ENCODE measurements around the gene SEC24C.
"Not testable (repeated sequence)": the region's sequence is repeated elsewhere in the genome, so short reads cannot be mapped to it uniquely, and the experiment has no call there.

SEC24C gene, protein sequence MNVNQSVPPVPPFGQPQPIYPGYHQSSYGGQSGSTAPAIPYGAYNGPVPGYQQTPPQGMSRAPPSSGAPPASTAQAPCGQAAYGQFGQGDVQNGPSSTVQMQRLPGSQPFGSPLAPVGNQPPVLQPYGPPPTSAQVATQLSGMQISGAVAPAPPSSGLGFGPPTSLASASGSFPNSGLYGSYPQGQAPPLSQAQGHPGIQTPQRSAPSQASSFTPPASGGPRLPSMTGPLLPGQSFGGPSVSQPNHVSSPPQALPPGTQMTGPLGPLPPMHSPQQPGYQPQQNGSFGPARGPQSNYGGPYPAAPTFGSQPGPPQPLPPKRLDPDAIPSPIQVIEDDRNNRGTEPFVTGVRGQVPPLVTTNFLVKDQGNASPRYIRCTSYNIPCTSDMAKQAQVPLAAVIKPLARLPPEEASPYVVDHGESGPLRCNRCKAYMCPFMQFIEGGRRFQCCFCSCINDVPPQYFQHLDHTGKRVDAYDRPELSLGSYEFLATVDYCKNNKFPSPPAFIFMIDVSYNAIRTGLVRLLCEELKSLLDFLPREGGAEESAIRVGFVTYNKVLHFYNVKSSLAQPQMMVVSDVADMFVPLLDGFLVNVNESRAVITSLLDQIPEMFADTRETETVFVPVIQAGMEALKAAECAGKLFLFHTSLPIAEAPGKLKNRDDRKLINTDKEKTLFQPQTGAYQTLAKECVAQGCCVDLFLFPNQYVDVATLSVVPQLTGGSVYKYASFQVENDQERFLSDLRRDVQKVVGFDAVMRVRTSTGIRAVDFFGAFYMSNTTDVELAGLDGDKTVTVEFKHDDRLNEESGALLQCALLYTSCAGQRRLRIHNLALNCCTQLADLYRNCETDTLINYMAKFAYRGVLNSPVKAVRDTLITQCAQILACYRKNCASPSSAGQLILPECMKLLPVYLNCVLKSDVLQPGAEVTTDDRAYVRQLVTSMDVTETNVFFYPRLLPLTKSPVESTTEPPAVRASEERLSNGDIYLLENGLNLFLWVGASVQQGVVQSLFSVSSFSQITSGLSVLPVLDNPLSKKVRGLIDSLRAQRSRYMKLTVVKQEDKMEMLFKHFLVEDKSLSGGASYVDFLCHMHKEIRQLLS

DNA sequence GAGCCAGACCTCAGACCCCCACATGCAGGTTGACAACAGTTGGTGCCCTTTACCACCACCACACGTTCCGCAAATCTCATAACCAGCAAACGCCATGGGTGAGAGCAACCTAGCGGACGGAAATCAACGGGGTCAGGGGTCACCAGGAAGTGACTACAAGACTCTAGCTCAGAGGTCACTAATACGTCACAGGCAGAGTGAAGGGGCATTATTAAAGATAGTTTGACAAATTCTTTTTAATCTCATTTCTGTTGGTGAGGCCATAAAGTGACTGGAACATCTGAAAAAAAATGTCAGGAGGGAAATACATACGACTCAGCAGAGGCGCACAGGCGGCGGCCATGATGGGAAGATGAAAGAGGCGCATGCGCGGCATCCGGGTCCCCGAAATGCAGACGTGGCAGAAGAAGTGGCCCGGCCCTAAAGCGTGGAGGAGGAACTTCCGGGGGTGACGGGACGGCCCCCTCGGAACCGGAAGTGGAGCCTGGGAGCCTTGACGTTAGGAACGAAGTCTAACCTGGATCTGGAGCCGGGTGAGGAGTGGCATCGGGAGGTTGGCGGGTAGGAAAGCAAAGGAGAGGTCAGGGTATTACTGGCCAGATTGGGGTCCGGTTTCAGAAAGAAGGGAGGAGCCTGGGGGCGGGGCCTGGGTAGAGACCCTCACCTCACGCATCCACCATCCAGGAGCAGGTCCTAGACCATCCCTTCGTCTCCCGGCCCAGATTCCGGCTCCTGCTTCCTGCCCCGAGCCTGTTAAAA is at the start of gene SEC24C:
Gene SEC24C (plus strand): TSS at position 468 of the 759 bp plus-strand sequence. CDS start 2,461 bp downstream, outside the sequence.
- DNase-seq: peak; percentile 70

DNA sequence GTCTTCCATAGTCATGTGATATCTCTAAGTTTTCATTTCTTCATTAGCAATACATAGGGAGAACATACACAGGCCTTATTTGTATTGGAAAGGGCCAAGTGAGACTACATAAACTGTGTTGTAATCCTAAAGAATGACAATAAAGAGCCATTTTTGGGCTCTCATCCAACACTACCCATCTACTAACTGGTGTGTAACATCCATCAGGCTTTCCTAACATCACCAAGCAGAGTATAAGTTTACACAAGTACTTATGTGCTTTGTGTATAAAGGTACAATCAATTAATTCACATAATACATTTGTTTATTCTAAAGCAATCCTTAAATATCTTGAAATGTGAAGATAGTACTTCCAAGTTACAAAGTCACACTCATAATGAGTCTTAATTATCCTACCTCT is 48.9 kb upstream of the SEC24C start:
- not testable (repeated sequence) for DNase-seq

DNA sequence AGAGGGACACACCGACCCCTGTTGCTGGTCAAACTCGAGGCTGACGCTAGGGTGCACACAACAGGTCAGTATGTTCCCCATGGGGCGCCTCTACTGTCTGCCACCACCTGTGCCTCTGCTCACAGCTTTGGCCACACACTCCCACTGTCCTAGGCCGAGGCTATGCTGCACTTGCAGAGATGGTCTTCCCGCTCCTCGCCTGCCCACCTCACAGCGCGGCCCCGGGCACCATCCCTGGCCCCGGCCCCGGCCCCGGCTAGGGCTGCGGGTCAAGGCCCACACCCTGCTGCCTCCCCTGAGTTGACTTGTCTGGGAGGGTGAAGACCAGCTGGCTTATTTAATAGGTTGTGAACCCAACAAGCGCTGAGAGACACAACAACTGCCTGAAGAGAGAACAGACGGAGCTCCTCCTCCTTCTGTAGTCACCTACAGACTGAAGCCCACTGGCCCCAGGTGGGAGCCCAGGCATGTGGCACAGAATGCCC is 46.5 kb upstream of the SEC24C start, which contains the start of gene AGAP5:
Gene AGAP5 (minus strand): TSS at position 435 of the 485 bp plus-strand sequence. CDS start 354 bp downstream, at position 81.
- DNase-seq: not testable (repeated sequence)

DNA sequence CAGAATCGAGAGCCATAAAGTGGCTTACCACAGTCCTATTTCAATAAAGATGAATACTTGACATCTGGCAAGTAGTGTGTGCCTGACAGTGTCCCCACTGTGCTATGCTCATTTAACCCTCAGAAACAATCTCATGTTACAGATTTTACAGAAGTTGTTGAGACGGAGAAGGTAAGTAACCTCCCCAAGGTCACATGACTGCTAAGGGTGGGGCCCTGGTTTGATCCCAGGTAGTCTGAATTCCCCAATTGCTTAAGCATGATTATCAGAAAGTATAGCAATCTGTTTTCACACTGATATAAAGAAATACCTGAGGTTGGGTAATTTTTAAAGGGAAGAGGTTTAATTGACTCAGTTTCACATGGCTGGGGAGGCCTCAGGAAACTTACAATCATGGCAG is 45.4 kb upstream of the SEC24C start:
- not testable (repeated sequence) for DNase-seq

DNA sequence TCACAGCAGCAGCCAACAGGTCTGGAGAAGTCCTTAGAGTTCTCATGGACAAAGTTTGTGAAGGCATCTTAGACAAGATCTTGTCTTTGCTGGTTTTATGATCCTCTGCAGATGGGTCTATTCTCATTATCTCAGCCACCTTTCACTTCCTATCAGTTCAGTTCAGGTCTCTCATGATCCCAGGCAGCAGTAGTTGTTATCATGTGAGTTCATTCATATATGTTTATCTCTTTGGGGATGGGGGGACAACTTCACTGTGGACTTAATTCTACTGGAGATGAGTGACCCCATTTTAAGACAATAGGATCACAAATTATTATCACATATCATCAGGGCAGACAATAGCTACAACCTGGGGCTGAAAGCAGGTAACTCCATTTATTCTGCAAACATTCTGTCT is 40.2 kb upstream of the SEC24C start:
- not testable (repeated sequence) for DNase-seq

DNA sequence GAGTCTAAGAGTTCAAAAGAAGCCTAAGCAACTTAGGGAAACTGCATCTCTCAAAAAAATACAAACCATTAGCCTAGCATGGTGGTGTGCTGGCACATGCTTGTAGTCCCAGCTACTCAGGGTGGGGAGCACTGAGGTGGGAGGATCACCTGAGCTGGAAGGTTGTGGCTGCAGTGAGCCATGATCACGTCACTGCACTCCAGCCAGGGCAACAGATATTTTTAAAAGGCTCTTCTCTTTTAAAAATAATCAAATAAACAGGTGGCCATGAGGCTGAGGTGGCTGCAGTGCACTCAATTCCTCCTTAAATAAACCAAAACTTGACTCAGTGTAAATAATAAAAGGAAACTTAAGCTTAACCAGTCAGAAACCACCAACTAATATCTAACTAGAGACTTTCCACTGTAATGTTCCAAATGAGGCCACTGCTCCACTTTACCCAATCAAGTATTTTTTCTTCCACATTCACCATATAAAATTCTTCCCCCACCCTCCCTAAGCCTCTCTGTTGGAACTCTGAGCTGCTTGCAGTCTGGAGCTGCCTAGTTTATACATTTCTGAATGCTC is 38.6 kb upstream of the SEC24C start:
- DNase-seq: not testable (repeated sequence)

DNA sequence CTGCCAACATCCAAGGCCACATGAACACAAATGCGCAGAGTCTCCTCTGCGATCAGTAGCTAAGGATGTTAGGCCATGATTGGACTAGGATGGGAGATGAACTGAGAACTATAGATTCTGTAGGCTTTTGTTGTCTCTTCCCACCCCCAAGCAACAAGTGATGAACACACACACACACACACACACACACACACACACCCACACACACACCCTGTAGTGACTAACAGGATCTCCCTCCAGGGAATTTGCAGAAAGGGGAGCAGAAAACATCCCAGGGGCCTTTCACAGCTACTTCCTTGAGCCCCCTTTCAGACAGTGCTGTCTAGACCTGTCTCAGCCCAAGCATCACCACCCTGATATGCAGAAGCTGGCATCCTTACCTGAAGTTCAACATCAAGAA is 37.7 kb upstream of the SEC24C start:
- DNase-seq: not testable (repeated sequence)

DNA sequence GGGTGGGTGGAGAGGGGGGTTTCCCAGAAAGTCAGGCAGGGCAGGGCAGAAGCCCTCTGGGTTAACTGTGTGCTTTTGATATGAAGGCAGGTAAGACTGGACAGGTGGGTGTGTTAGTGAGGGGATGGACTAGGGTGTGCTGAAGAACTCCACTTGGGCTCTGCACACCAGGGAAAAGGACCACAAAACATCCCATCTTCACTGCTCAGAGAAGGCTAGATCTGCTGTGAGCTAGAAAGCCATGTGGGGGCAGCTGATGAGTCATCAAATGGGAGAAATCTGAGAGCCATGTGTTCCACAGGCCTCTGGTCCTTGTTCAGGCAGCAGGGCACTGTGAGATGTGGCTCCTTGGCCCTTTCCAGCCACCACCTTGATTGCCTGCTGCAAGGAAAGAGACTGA is 36.5 kb upstream of the SEC24C start:
- not testable (repeated sequence) for DNase-seq

DNA sequence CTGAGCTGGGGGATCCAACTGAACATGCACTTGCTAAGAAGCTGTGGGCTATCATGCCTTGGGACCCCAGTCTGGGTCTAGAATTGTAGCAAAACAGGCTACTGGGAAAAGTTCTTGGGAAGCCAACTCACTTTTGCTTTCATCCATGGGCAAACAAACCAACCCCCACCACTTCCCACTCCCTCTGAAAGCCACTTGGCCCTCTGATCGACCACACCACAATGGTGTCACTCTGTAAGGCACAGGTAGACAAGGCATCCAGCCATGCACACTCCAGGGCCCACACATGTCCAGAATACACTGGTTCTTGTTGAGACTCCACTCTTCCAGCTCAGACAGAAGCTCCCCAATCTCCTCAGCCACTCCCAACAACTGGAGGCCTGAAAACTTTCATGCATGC is 36.0 kb upstream of the SEC24C start:
- not testable (repeated sequence) for DNase-seq

DNA sequence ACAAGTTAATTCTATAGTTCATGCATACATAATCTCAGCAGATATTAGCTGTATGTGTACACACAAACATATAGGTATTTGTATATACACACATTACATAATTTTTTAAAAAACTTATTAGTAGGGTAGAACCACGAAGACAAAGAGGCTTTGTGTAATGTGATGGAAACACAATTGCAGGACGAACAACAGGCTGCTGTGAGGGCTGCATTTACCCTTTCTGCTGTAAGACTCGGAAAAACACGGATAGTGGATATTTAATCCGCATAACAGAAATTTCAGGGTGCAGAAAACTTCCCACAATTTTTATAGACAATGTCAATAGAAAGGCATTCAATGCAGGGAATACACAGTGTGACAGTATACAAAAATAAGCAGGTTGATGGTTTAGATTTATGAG is 32.5 kb upstream of the SEC24C start:
- not testable (repeated sequence) for DNase-seq

DNA sequence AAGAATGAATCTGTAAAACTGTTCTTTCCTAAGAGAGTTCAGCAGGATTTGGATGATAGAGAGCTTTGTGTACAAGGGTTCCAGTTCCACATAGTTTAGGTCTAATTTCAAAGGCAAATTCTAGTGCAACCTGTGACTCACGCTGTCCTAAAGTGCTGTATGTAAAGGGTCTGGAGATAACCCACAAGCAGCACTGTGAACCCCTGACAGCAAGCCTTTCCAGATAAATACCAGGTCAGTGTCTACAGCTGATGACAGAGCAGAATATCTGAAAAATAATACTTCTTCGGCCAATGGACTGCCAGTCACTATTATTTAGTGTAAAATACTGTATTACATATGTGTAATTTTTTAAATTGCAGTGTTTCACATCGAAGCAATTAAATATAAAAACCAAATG is 30.3 kb upstream of the SEC24C start:
- DNase-seq: not testable (repeated sequence)

DNA sequence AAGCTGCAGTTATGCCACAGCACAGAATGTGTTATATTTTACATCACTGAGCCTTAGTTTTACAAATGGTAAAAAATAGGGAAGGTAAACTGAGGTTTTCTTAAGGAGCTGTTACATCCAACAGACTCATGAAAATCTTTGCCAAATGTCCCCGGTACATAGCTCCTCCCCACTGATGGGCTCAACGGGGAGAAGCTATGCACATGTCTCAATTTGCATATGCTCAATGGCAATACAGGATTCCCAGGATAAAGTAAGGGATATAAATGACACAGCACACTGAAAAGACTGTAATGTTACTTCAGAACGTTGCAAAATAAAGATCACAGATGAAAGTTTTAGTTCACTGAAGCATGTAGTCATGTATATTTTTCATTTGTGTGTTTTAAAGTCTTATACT is 29.7 kb upstream of the SEC24C start:
- DNase-seq: not testable (repeated sequence)

DNA sequence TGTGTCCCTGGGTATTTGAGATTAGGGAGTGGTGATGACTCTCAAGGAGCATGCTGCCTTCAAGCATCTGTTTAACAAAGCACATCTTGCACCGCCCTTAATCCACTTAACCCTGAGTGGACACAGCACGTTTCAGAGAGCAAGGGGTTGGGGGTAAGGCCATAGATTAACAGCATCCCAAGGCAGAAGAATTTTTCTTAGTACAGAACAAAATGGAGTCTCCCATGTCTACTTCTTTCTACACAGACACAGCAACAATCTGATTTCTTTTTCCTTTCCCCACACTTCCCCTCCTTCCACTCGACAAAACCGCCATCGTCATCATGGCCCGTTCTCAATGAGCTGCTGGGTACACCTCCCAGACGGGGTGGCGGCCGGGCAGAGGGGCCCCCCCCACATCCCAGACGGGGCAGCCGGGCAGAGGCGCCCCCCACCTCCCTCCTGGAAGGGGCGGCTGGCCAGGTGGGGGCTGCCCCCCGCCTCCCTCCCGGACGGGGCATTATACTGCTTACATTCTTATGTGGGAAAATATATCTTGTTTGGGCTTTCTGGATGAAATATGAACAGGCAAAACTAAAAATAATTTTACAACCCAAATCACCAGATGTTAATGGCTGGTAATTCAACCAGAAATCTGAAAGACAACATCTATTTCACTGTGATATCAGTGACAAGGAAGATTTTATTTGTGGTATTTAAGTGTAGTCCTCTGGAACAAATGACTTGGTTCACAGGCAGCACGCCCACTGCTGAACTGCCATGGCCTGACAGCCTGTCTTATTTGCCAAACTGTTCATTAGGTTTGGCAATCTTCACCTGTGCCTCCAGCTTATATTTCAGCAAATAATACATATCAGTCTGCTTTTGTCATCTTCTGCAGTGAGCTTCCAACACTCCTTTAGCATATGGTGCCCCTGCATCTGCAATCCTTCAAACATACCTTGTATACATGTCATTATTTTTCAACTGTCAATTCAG is 28.7 kb upstream of the SEC24C start:
- not testable (repeated sequence) for DNase-seq

DNA sequence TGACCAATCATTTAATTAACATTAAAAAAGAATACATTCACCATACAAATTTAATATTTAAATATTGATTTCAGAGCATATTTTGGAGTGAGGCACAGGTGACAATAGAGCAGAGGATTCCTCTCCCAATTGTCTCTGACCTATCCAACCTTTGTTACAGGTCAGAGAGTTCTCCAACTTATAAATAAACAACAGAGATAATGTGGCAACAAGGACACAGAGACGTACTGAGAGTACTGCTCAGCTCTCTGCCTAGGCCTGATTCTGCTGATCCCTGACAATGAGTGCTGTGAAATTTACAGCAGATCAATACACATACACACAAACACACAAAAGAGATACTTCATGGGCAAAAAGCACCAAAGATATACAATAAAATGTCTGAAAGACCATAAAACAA is 27.9 kb upstream of the SEC24C start:
- no peak for DNase-seq

DNA sequence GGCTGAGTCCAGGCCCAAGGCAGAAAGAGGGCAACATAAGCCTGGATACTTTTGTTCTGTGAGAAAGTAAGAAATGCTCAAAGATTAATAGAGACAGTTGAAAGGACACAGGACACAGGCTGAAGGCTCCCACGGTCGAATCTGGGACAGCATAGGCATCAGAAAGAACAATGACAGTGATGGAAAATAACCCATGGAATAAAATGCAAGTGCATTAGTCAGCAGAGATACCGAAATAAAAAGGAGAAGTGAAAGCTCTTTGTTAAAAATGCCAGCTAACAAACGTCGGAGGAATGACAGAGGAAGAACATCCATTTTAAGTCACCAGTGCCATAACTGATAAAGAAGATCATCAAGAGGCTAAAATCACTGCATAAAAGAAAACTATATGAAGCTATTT is 26.6 kb upstream of the SEC24C start:
- no peak for DNase-seq

DNA sequence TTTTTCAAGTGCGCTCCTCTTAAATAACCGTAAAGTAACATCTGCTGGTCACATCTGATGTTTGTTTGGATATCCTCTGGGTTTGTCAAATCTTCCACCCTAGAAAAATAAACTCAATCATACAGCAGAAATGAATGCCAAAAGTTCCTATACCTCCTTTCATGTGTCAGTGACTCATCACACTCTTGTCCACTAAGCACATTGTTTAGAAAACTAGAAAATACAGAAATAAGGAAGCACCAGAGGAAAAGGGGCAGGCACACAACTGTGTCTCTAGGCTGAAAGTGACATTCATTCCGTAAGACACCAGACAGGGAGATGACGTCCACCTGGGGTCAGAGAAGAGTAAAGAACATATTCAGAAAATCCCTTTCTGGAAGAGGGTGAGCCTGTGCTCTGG is 23.6 kb upstream of the SEC24C start:
- not testable (repeated sequence) for DNase-seq

DNA sequence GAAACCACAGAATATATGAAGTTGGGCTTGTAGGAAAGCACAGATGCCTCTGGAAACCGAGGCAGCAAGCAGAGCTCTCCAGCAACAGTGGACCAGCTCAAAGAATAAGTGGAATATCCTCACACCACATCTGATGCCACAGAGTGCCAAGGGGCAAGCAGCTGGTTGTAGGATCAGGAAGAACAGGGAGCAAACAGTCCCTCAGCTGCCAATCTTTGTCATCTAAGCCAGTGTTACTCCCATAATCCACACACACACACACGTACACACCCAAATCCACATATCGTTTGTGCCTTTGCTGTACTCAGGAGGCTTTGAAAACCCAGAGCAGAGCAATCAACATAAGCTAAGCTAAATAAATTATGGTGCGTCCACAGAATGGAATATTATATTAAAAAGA is 20.7 kb upstream of the SEC24C start:
- DNase-seq: no peak

DNA sequence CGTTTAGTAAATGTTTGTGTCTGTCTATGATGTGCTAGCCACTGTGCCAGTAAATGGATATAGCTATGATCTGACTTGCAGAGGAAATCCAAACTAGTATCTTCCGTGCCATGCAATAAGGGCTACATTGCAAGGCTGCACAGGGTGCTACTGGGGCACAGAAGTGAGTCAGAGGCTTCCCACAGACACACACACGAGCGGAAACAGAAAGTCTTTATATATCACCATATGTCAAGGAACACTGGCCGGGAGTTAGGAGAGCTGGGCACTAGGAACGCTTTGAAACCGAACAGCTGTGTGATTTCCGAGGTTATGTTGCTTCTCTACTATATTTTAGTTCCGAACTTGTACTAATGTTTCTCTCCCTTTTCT is 14.4 kb upstream of the SEC24C start:
- not testable (repeated sequence) for DNase-seq

DNA sequence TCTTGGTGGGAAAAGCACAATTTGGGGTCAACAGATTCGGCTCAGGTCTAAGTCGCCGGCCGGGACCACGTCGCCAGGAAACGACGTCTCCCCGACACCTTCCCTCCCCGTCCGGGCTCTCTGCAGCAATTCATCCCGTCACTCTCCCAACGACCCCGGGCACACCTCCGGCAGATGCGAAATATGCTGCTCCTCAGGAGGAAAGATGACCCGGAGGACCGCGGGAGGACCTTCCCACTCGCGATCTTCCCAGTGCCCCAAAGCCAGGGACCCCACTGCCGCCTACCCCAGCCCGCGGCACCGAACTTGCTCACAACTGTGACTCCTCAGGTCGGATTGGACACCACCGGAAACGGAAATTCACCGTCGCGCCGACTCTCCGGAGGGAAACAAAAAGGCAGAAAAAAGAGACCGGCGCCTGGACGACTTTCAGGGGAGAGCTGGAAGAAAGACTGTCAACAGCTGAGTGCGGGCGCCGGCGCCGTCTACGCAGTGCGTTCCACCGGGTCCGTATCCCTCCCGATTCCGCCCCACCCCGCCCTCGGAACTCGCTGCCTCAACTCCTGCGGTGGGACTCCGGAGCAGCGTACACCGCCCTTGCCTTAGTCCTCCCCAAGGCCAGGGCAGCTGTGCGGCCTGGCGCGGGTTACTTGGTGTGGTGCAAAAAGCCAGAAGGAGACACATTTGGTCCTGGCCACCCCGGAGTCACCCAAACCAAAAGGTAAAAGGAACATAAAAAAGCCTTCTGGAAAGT is 13.8 kb upstream of the SEC24C start:
- peak; percentile 0 for DNase-seq

Measured in NCI-H187 treated with DMSO at 0.1 percent for 48 hours (cell line).